Measurements from ENCODE around the gene SMIM23.
A peak's percentile ranks its signal among the peaks of the same experiment; 100 is the strongest.

The SMIM23 gene

DNA sequence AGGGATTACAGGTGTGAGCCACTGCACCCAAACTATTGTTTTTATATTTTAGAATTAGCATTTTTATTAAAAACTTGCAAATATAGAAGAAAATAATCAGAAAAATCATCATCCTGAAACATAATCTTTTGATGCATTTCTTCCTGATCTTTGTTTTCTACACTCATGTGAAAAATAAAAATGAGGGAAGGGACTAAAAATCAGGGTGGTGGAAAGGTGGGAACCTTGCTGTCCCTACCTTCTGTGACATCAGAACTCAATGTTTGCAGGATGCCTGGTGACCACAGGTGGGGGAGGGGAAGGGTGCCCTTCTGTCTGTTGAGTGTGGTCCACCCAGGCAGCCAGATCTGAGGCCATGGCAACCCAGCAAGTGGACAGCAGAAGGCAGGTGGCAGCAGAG is at the start of gene SMIM23:
Gene SMIM23 (plus strand): TSS at position 301 of the 400 bp plus-strand sequence. CDS start 55 bp downstream, at position 356.
- DNase-seq: no peak

- no peak for DNase-seq
These were observed 48.4 kb upstream of the SMIM23 start for GRCh38 chr5:171736976-171737891.

DNA sequence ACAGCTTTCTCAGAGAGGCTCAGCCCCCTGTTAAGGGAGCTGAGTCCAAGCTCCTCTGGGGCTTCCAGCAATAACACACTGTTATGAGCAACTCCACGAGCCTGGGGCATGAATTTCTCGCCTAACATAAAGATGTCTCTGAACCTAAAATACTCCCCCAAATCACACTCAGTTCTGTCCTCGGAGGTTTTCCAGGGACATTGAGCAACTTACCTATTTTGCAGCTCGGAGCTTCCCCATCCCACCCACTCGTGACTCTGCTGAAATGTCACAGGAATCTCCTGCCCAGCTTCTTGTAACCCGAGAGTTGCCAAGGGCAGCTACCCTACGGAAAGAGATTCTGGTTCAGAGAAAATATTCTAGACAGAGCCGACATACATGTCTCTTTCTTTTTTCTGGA is 47.1 kb upstream of the SMIM23 start:
- no peak for DNase-seq

DNA sequence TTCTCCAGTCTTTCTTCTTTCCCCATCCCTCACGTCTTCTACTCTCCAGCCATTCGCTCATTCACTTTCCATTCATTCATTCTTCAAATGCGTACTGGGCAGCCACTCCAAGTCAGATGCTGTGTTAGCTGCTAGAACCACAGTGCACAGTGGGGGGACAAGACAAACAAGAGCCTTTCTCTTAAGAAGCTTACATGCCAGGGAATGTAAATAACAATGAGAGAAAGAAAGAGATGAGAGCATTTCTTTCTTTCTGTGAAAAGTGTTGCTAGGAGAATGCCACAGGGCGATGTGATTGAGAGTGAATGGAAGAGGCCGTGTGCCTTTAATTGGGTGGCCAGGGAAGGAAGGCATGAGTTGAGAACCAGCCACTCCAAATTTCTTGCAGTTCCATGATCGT is 46.3 kb upstream of the SMIM23 start:
- no peak for DNase-seq

- DNase-seq: no peak
These were observed 42.1 kb upstream of the SMIM23 start for GRCh38 chr5:171743436-171744076.

GRCh38 chr5:171744264-171744663 is 41.4 kb upstream of the SMIM23 start:
- no peak for DNase-seq

GRCh38 chr5:171744882-171745281 is 40.7 kb upstream of the SMIM23 start:
- DNase-seq: no peak

DNA sequence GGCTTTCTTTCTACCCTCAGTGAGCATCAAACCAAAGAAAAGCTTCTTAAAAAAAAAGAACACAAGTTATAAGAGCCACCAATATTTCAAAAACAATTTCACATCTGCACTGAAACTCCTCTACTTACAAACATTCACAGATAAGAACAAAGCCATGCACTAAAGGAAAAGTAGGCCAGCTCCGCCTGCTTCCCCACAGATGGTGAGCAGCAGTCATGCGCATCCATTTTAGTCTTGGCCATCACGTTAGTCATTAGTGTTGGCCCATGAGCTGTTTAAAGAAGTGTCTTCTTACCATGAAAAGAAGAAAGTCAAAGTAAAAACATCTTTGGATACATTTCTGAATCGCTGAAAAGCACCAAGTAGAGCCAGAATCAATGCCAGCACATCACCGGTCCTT is 40.0 kb upstream of the SMIM23 start:
- DNase-seq: no peak

DNA sequence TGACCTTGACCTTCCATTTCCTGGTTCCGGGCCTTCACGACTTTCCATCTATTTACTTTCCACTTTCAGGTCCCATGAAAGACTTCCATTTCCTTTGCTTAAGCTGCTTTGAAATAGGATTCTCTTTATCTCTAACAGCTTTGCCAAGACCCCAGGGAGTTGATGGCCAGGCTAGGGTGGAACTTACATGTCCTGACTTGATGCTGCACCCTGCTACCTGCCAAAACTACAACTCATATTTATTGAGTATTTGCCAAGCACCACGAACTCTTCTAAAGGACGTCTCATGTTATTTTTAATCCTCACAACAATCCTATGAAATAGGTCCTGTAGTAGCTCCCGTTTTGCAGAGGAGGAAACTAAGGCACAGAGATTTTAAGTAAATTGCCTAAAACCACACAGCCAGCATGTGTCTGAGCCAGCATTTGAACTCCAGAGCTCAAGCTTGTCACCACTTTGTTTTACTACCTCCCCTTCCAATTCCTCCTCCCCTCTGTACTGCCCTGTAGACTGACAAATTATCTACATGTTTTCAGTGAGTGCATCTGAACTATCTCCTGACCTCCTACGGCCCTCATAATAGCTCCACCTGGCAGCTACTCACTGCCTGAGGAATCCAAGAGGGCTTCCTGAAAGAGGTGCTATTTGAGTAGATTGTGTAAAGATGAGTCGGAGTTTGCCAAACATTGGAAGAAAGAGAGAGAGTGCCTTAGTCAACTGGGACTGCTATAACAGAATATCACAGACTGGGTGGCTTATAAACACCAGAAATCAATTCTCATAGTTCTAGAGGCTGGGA is 38.4 kb upstream of the SMIM23 start:
- no peak for DNase-seq

DNA sequence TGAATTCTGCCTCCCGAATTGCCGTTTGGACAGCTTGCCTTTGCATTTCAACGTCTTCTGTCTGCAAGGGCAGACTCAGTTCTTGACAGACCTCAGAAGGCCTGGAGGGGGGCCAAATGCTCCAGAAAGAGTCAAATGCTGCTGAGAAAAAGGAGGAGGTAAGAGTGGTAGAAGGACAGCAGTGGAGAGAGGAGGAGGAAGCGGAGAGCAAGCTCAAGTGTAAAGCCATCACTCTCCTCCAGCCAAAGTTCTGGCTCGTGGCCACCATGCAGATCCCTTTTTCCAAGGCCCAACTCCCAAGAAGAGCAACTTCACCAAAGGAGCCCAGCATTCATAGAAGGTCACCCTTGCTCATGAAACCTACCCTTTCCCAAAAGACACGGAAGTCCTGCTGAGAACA is 36.9 kb upstream of the SMIM23 start:
- no peak for DNase-seq

DNA sequence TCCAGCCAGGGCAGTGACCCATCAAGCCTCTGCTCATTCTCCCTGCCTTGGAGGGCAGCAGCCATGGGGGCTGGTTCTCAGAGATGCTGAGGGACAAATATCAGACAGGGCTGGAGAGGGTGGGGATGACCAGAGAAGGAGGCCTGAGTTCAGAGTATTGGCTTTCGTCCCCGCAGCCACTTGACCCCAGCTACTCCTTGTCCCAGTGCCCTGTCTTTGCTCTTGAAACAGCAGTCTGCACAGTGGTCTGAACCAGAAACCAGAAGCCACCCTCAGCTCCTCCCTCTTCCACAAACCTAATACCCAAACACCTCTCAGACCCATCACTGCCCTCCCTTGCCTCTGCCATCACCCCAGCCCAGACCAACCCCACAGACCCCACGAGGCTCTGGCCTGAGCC is 36.3 kb upstream of the SMIM23 start:
- DNase-seq: no peak

DNA sequence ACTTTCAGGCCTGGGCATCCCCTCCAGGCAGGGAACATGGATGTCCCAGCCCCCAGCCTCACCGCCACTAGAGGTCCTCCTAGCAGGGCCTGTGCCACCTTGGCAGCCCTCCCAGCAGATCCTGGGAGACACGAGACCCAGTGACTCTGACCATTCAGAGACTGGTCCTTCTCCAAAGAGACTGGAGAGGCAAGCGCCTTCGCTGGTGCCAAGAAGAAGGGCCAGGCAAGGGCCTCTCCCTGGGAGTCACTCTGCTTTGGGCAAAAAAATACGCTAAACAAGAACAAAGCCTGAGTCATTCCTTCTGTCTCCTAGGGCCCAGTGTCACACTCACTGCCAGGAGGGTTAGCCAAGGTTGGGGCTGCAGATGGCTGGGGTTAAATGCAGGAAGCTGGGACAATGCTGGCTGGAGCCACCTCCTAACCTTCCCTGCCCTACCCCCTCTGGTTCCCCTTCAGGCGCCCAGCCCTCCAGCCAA is 35.3 kb upstream of the SMIM23 start:
- DNase-seq: peak in 15 of 51 donors; percentile 3 to 54 (median 15)

DNA sequence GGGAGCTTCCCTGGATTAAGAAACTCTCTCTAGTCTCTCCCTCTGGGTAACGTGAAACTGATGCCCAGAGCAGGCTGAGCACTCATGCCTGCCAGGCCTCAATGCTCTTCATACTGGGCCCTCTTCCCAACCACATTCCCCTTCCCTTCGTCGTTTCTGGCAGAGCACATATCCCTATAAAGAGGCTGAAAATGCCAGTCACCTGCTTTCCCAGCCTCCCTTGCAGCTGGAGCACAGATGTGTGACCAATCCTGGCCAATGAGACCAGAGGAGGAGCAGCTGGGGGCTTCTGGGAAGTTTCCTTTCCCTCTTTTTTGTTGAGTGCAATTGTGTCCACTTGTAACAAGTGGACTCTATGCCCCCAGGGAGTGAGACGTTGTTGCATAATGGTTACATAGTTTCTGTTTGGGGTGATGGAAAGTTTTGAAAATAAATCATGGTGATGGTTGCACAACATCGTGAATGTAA is 30.2 kb upstream of the SMIM23 start:
- no peak for DNase-seq

DNA sequence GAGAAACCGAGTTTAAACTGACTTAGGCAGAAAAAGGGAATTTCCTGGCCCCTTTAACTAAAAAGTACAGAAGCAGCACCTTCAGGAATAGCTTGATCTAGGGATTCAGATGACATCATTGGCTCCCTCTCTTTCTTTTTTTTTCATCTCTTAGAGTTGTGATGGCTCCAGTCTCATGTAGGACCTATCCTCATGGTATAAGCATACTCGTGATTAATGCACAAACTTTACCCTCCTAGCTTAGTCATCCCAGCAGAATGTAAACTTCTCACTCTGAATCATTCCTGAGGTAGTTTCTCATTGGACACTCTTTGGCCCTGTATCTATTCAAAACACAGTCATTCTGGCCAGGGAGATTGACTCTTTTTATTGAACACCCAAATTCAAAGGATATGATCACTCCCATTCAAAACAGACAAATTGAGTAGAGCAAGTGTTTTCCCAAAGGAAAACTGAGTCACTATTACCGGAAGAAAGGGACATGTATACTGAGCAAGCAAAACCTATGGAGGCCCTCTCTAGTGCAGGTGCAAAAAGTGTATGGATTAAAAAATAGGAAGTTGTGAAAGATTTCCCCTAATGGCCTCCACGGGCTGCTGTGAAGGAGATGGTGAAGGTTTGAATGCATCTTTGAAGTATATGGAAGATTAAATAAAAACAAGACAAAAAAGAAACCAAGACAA is 27.6 kb upstream of the SMIM23 start:
- no peak for DNase-seq

- DNase-seq: no peak
These were observed 25.8 kb upstream of the SMIM23 start for GRCh38 chr5:171759777-171760176.

GRCh38 chr5:171762021-171762608 is 23.5 kb upstream of the SMIM23 start:
- no peak for DNase-seq

GRCh38 chr5:171762903-171763302 is 22.7 kb upstream of the SMIM23 start:
- no peak for DNase-seq

DNA sequence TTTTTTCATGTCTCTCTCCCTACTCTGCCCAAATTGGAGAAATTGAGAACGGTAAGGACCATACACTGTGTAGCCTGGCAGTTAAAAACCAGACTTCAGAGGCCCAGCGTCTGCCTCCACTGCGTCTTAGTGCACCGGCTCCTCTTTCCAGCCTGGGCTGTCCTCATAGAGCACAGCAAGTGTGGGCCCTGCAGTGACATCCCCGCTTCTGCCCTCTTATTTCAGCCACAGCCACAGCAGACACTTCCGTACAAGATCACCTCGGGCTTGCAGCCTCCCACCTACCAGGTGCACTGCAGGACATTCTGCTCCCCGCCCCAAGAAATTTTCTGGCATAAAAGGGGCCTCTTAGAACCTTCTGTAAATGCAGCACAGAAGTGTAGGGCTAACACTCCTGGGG is 21.4 kb upstream of the SMIM23 start:
- no peak for DNase-seq

GRCh38 chr5:171766875-171767274 is 18.7 kb upstream of the SMIM23 start:
- DNase-seq: no peak

DNA sequence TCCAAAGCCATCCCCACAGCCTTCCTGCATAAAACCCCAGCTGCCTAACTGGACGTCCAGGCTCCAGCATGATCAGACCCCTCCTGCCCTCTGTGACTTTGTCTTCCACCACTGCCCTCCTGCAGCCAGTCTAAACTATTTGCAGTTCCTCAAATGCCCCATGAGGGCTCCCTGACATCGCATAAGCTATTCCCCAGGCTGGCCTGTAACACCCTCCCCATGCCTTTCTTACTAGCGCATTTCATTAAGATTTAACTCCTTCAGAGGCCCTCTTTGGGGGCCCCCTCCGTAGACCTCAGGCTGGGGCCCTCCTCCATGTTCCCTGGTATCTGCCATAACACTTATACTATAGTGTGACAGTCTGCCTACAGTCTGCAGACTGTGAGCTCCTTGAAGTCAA is 15.5 kb upstream of the SMIM23 start:
- DNase-seq: no peak

DNA sequence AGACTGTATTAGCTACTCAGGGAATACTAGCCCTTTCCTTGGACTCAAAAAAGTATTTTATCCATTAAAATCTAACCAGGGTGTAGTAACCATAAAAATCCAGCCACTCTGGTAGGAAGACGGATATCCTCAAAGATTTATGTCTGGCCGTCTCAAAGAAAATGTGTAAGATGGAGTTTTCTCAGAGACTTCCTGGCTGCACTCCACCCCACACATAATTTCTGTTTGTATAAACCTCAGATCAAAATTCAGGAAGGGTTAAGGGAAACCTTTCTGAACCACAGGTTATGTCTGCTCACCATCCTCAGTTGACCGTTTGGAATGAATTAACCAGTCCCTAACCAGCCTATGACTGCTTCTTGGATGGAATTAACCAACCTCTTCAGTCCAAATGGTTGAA is 13.8 kb upstream of the SMIM23 start:
- no peak for DNase-seq

Measured in hypothalamus (tissue), 51 donors.